MM.1S (cell line): Measurements from ENCODE around the gene DNM1.

Source experiments
- CTCF ChIP-seq: fragments of 300-600 bp; sonication (generic); IDR thresholded peaks from 2 replicates; pipeline ENCODE4 v1.5.1; 2016; ENCODE audit warnings: antibody characterized with exemption, low read length, mixed read lengths
- EZH2 ChIP-seq: fragments of 300-600 bp; sonication (generic); optimal IDR thresholded peaks from 2 replicates; pipeline ENCODE3; 2017; ENCODE audit warnings: low read depth, mild to moderate bottlenecking, antibody characterized with exemption, low read length, mixed read lengths

DNA sequence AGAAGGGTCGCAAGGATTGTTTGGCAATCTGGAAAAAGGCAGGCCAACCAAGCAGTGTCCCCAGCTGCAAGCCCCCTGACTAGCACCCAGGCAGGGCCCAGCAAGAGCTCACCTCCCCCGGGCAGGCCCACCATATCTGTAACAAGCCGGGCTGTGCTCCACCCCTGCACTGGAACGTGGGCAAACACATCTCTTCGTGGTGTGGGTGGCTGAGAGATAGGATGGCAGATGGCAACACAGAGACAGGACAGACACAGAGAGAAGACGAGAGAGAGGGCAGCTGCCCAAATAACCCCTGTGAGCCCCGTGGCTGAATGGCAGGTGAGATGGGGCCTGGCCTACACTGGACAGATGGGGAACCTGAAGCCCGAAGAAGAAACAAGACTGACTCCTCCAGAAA, 33.7 kb upstream of the DNM1 start:
- no peak for TF ChIP-seq EZH2
- no peak for TF ChIP-seq CTCF
